NCI-H345 treated with DMSO at 0.1 percent for 48 hours (cell line): ENCODE results near the gene VPS8.

ENCODE experiments used
- DNase-seq: peaks from one replicate; lab custom pipeline; 2025; ENCODE audit not compliant: unreplicated experiment; lab: John Stamatoyannopoulos, UW

Gene VPS8

GRCh38 chr3:185082149-185082548, 270.2 kb downstream of the VPS8 start:
- no peak for DNase-seq

GRCh38 chr3:185082829-185083228, 270.9 kb downstream of the VPS8 start:
- no peak for DNase-seq

GRCh38 chr3:185084402-185084801, 272.4 kb downstream of the VPS8 start:
- DNase-seq, result no peak

- DNase-seq, result no peak
Observed at GRCh38 chr3:185084901-185085300, 272.9 kb downstream of the VPS8 start.

- DNase-seq, result no peak
Observed at GRCh38 chr3:185087419-185087818, 275.5 kb downstream of the VPS8 start.

GRCh38 chr3:185089343-185089742, 277.4 kb downstream of the VPS8 start:
- no peak for DNase-seq

GRCh38 chr3:185089751-185090150, 277.8 kb downstream of the VPS8 start:
- no peak for DNase-seq

GRCh38 chr3:185090811-185091210, 278.8 kb downstream of the VPS8 start:
- DNase-seq, result no peak

- no peak for DNase-seq
Observed at GRCh38 chr3:185093116-185093515, 281.1 kb downstream of the VPS8 start.

GRCh38 chr3:185094697-185095096, 282.7 kb downstream of the VPS8 start:
- no peak for DNase-seq
